ENCODE results near the gene EYA4.

Gene EYA4

DNA sequence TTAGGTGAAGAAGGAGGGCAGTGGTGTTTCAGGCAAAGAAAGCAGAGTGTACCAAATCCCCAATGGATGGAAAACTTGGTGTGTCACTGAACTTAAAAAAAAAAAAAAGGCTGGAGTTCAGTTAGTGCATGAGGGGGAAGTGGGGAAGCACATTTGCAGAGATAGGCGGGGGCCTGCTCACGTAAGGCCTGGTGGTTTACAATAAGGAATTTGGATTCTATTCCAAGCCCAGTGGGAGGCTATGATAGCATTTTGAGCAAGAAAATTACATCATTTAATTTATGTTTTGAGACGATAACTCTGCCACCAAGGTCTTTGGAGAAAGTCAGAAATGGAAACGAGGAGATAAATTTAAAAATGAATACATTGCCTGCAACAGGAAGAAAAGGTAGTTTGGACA, 225.5 kb downstream of the EYA4 start (continued):
- TF ChIP-seq ZNF23 (tag by site-specific recombination; IDR thresholded peaks at IDR 0.05; ENCODE audit: borderline replicate concordance): no peak
- TF ChIP-seq ZNF76 (tag by site-specific recombination; IDR thresholded peaks at IDR 0.05; ENCODE audit: borderline replicate concordance, low read depth): no peak
- no peak for TF ChIP-seq ZNF157 (tag by site-specific recombination; IDR thresholded peaks at IDR 0.05)
- TF ChIP-seq ZNF16 (tag by site-specific recombination; IDR thresholded peaks at IDR 0.05; ENCODE audit: low read depth): no peak
- no peak for TF ChIP-seq SP2 (tag by site-specific recombination; IDR thresholded peaks at IDR 0.05)

- Histone ChIP-seq H3K4me3 (ENCODE audit: low read depth, low read length) (no peak overlapping the region), H3K9me3 (ENCODE audit: control insufficient read depth, insufficient read depth, low read depth, low read length) (no peaks in the 10 kb centered on the region), H3K27ac (ENCODE audit: extremely low read depth, low read depth, low read length) (no peak overlapping the region), H3K36me3 (ENCODE audit: control insufficient read depth in 2 of 2, insufficient read depth in 1 of 2, low read length in 2 of 2) (peaks cover 4 to 30% of the 10 kb centered on the region in 2 experiments), H3K4me1 (ENCODE audit: control insufficient read depth, insufficient read depth, low read length) (no peaks in the 10 kb centered on the region; the same call in 1 of the 2 replicates)
- CTCF ChIA-PET: no interaction called here
- POLR2A ChIA-PET: no interaction called here
- TF ChIP-seq ZSCAN5A (tag by site-specific recombination; IDR thresholded peaks at IDR 0.05) (no peak), ZNF768 (tag by site-specific recombination; IDR thresholded peaks at IDR 0.05) (peak; percentile 39; the same call in 1 of the 2 replicates)
Observed at GRCh38 chr6:133467231-133467981, 226.2 kb downstream of the EYA4 start.

DNA sequence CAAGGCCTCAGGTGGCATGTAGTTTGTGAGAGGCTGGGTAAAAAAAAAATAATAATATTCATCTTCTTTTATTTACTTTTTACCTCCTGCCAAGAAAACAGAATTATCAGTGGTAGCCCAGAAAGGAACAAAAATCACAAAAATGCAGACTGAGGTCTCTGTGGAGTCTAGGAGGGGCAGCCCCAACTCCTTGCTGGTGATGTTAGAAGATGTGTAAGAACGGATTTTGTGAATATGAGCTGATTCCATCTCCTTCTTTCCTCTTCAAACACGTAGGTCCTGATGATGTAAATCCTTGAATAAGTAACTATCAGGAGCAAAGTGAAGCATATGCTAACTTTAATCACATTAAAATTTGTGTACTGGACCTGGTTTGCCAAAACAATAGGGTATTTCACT, 226.8 kb downstream of the EYA4 start:
- Histone ChIP-seq H3K4me1 (ENCODE audit: control insufficient read depth, insufficient read depth, low read length) (no peaks in the 10 kb centered on the region; the same call in 1 of the 2 replicates), H3K27ac (ENCODE audit: extremely low read depth, low read depth, low read length) (no peak overlapping the region), H3K4me3 (ENCODE audit: low read depth, low read length) (no peak overlapping the region), H3K9me3 (ENCODE audit: control insufficient read depth, insufficient read depth, low read depth, low read length) (no peaks in the 10 kb centered on the region), H3K36me3 (ENCODE audit: control insufficient read depth in 2 of 2, insufficient read depth in 1 of 2, low read length in 2 of 2) (peaks cover 4 to 25% of the 10 kb centered on the region in 2 experiments)
- CTCF ChIA-PET: no interaction called here
- POLR2A ChIA-PET: no interaction called here
- TF ChIP-seq, protein P1, sequence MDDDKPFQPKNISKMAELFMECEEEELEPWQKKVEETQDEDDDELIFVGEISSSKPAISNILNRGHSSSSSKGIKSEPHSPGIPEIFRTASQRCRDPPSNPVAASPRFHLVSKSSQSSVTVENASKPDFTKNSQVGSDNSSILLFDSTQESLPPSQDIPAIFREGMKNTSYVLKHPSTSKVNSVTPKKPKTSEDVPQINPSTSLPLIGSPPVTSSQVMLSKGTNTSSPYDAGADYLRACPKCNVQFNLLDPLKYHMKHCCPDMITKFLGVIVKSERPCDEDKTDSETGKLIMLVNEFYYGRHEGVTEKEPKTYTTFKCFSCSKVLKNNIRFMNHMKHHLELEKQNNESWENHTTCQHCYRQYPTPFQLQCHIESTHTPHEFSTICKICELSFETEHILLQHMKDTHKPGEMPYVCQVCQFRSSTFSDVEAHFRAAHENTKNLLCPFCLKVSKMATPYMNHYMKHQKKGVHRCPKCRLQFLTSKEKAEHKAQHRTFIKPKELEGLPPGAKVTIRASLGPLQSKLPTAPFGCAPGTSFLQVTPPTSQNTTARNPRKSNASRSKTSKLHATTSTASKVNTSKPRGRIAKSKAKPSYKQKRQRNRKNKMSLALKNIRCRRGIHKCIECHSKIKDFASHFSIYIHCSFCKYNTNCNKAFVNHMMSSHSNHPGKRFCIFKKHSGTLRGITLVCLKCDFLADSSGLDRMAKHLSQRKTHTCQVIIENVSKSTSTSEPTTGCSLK (tag by site-specific recombination; IDR thresholded peaks at IDR 0.05): no peak
- TF ChIP-seq ZNF76 (tag by site-specific recombination; IDR thresholded peaks at IDR 0.05; ENCODE audit: borderline replicate concordance, low read depth): no peak
- no peak for TF ChIP-seq ZNF10 (tag by site-specific recombination; IDR thresholded peaks at IDR 0.05)
- no peak for TF ChIP-seq ZNF184 (tag by site-specific recombination; IDR thresholded peaks at IDR 0.05)
- TF ChIP-seq, protein P2, sequence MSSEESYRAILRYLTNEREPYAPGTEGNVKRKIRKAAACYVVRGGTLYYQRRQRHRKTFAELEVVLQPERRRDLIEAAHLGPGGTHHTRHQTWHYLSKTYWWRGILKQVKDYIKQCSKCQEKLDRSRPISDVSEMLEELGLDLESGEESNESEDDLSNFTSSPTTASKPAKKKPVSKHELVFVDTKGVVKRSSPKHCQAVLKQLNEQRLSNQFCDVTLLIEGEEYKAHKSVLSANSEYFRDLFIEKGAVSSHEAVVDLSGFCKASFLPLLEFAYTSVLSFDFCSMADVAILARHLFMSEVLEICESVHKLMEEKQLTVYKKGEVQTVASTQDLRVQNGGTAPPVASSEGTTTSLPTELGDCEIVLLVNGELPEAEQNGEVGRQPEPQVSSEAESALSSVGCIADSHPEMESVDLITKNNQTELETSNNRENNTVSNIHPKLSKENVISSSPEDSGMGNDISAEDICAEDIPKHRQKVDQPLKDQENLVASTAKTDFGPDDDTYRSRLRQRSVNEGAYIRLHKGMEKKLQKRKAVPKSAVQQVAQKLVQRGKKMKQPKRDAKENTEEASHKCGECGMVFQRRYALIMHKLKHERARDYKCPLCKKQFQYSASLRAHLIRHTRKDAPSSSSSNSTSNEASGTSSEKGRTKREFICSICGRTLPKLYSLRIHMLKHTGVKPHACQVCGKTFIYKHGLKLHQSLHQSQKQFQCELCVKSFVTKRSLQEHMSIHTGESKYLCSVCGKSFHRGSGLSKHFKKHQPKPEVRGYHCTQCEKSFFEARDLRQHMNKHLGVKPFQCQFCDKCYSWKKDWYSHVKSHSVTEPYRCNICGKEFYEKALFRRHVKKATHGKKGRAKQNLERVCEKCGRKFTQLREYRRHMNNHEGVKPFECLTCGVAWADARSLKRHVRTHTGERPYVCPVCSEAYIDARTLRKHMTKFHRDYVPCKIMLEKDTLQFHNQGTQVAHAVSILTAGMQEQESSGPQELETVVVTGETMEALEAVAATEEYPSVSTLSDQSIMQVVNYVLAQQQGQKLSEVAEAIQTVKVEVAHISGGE (tag by site-specific recombination; conservative IDR thresholded peaks at IDR 0.05; ENCODE audit: low read depth): no peak
- no peak for TF ChIP-seq ZNF132 (tag by site-specific recombination; IDR thresholded peaks at IDR 0.05; ENCODE audit: borderline replicate concordance)
